GM18505 (cell line): ENCODE results near the gene ZNF69.

Experiments used
- ATAC-seq: cut with Tn5 transposase; IDR thresholded peaks from one replicate; pipeline ENCODE4 v1.9.1; 2021; ENCODE audit not compliant: unreplicated experiment
- POLR2A ChIP-seq: IDR thresholded peaks from 4 replicates; pipeline ENCODE4 v1.6.1; 2011; ENCODE audit warnings: borderline replicate concordance; ENCODE audit not compliant: insufficient read depth, insufficient read length; ENCODE audit errors: extremely low read depth

ZNF69 gene

GRCh38 chr19:11950312-11950711 is 62.7 kb downstream of the ZNF69 start:
- ATAC-seq: no peak

More at GRCh38 chr19:11950312-11950711, 62.7 kb downstream of the ZNF69 start:
- no peak for TF ChIP-seq POLR2A
